ENCODE data around the gene PIM2. TPM values are rescaled to one million over a fixed set of nuclear protein-coding genes. Genes with fewer than 3 reads are reported as not detected.

The PIM2 gene
- total and polyA plus RNA-seq, 5 donors from 2014 or later = 391 to 549 (median 475) TPM

GRCh38 chrX:48957827-48958634 is 39.2 kb upstream of the PIM2 start:
- H3K4me1 Mint-ChIP-seq = peaks cover 0 to 48% (median 26%) of the 10 kb centered on the region in 4 donors
- peaks cover 43% of the 10 kb centered on the region for H3K4me1 ChIP-seq (ENCODE audit: control insufficient read depth, insufficient read depth, low read length, poor library complexity, severe bottlenecking)
- H3K36me3 ChIP-seq (ENCODE audit: control insufficient read depth, insufficient read depth, low read length) = peaks cover 14% of the 10 kb centered on the region
- no peaks in the 10 kb centered on the region for H3K9me3 Mint-ChIP-seq
- H3K4me3 ChIP-seq (ENCODE audit: low read depth, low read length) = peak overlapping the region; percentile 79
- H3K27ac Mint-ChIP-seq = peak overlapping the region; percentile 92 to 100 (median 100)
- DNase-seq (peak; percentile 91 to 96 (median 95)), ATAC-seq (ENCODE audit: low read depth in 2 of 2) (peak; percentile 81 to 86)
- no peaks in the 10 kb centered on the region for H3K27me3 ChIP-seq (ENCODE audit: control insufficient read depth, insufficient read depth, low read length)
- H3K27me3 Mint-ChIP-seq = peaks cover 18% of the 10 kb centered on the region
- H3K4me3 Mint-ChIP-seq = peak overlapping the region; percentile 94 to 99 (median 98)
- peak overlapping the region; percentile 99 for H3K27ac ChIP-seq (ENCODE audit: insufficient read depth, low read length, poor library complexity, severe bottlenecking)
- H3K36me3 Mint-ChIP-seq = peaks cover 3% of the 10 kb centered on the region
- no peaks in the 10 kb centered on the region for H3K9me3 ChIP-seq (ENCODE audit: control insufficient read depth in 2 of 2, low read length in 2 of 2)

- peak; percentile 42 to 49 for ATAC-seq (ENCODE audit: low read depth in 2 of 2)
- Mint-ChIP-seq H3K4me1 (peaks cover 0 to 54% (median 31%) of the 10 kb centered on the region in 4 donors), H3K36me3 (peaks cover 3% of the 10 kb centered on the region), H3K9me3 (no peaks in the 10 kb centered on the region), H3K27ac (peak within 1 kb of the TSS; percentile 92 to 100 (median 100)), H3K27me3 (peaks cover 18% of the 10 kb centered on the region), H3K4me3 (peak within 1 kb of the TSS; percentile 94 to 99 (median 98))
- Histone ChIP-seq H3K4me3 (ENCODE audit: low read depth, low read length) (peak within 1 kb of the TSS; percentile 84), H3K27me3 (ENCODE audit: control insufficient read depth, insufficient read depth, low read length) (no peaks in the 10 kb centered on the region), H3K4me1 (ENCODE audit: control insufficient read depth, insufficient read depth, low read length, poor library complexity, severe bottlenecking) (peaks cover 49% of the 10 kb centered on the region), H3K27ac (ENCODE audit: insufficient read depth, low read length, poor library complexity, severe bottlenecking) (peak within 1 kb of the TSS; percentile 99), H3K36me3 (ENCODE audit: control insufficient read depth, insufficient read depth, low read length) (peaks cover 14% of the 10 kb centered on the region), H3K9me3 (ENCODE audit: control insufficient read depth in 2 of 2, low read length in 2 of 2) (no peaks in the 10 kb centered on the region)
- DNase-seq = peak in 1 of 3 donors; percentile 73
Measured at GRCh38 chrX:48957477-48957826, 38.6 kb upstream of the PIM2 start, which contains the start of gene OTUD5. Gene OTUD5 (minus strand): TSS chrX:48957607. CDS start chrX:48957570, 37 bp downstream.

- Mint-ChIP-seq H3K27ac (peak overlapping the region; percentile 85 to 91 (median 88)), H3K36me3 (peaks cover 3% of the 10 kb centered on the region), H3K4me3 (peak overlapping the region; percentile 84 to 93 (median 88)), H3K27me3 (peaks cover 18% of the 10 kb centered on the region), H3K9me3 (no peaks in the 10 kb centered on the region), H3K4me1 (peaks cover 0 to 59% (median 36%) of the 10 kb centered on the region in 4 donors)
- no peak for ATAC-seq (ENCODE audit: low read depth in 2 of 2)
- H3K4me1 ChIP-seq (ENCODE audit: control insufficient read depth, insufficient read depth, low read length, poor library complexity, severe bottlenecking) = peaks cover 55% of the 10 kb centered on the region
- no peaks in the 10 kb centered on the region for H3K27me3 ChIP-seq (ENCODE audit: control insufficient read depth, insufficient read depth, low read length)
- H3K36me3 ChIP-seq (ENCODE audit: control insufficient read depth, insufficient read depth, low read length) = peaks cover 14% of the 10 kb centered on the region
- DNase-seq = peak; percentile 37 to 51 (median 46)
- H3K9me3 ChIP-seq (ENCODE audit: control insufficient read depth in 2 of 2, low read length in 2 of 2) = no peaks in the 10 kb centered on the region
- peak overlapping the region; percentile 84 for H3K4me3 ChIP-seq (ENCODE audit: low read depth, low read length)
- H3K27ac ChIP-seq (ENCODE audit: insufficient read depth, low read length, poor library complexity, severe bottlenecking) = peak overlapping the region; percentile 99
Measured at GRCh38 chrX:48956728-48957414, 38.0 kb upstream of the PIM2 start.

DNA sequence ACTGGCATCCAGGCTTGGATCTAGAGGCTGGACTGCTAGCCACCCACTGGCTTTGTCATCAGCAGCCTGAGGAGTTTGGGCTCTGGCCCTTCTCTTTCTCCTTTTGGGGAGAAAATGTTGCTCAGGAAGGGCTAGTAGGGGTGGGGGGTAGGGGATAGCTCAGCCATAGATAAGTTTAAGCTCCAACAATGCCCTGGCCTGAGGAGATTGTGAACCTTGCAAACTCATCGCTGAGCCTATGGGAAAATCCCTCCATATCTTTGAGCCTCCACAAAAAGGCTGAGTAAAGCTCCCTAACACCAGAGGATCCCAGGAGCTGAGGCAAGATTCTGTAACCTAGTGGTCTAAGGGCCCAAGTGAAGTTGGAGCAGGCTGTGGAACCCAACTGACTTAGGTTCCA is 29.8 kb upstream of the PIM2 start:
- Histone ChIP-seq H3K27ac (ENCODE audit: insufficient read depth, low read length, poor library complexity, severe bottlenecking) (no peak overlapping the region), H3K27me3 (ENCODE audit: control insufficient read depth, insufficient read depth, low read length) (no peaks in the 10 kb centered on the region), H3K9me3 (ENCODE audit: control insufficient read depth in 2 of 2, low read length in 2 of 2) (no peaks in the 10 kb centered on the region), H3K4me3 (ENCODE audit: low read depth, low read length) (no peak overlapping the region), H3K36me3 (ENCODE audit: control insufficient read depth, insufficient read depth, low read length) (no peaks in the 10 kb centered on the region), H3K4me1 (ENCODE audit: control insufficient read depth, insufficient read depth, low read length, poor library complexity, severe bottlenecking) (peaks cover 41% of the 10 kb centered on the region)
- ATAC-seq (ENCODE audit: low read depth in 2 of 2) = no peak
- Mint-ChIP-seq H3K27ac (no peak overlapping the region), H3K36me3 (peaks cover 7% of the 10 kb centered on the region), H3K9me3 (no peaks in the 10 kb centered on the region), H3K4me3 (no peak overlapping the region), H3K4me1 (peaks cover 16 to 65% (median 28%) of the 10 kb centered on the region in 4 donors), H3K27me3 (no peaks in the 10 kb centered on the region)
- no peak for DNase-seq

- H3K9me3 Mint-ChIP-seq = no peaks in the 10 kb centered on the region
- H3K36me3 ChIP-seq (ENCODE audit: control insufficient read depth, insufficient read depth, low read length) = no peaks in the 10 kb centered on the region
- DNase-seq (peak; percentile 30 to 74 (median 71)), ATAC-seq (ENCODE audit: low read depth in 2 of 2) (peak; percentile 44 to 45)
- peak overlapping the region; percentile 47 for H3K27ac ChIP-seq (ENCODE audit: insufficient read depth, low read length, poor library complexity, severe bottlenecking)
- peaks cover 43% of the 10 kb centered on the region for H3K4me1 ChIP-seq (ENCODE audit: control insufficient read depth, insufficient read depth, low read length, poor library complexity, severe bottlenecking)
- H3K4me3 ChIP-seq (ENCODE audit: low read depth, low read length) = peak overlapping the region; percentile 62
- peaks cover 18% of the 10 kb centered on the region for H3K36me3 Mint-ChIP-seq
- H3K9me3 ChIP-seq (ENCODE audit: control insufficient read depth in 2 of 2, low read length in 2 of 2) = no peaks in the 10 kb centered on the region
- H3K27me3 Mint-ChIP-seq = no peaks in the 10 kb centered on the region
- peaks cover 31 to 67% (median 35%) of the 10 kb centered on the region in 4 donors for H3K4me1 Mint-ChIP-seq
- H3K27me3 ChIP-seq (ENCODE audit: control insufficient read depth, insufficient read depth, low read length) = no peaks in the 10 kb centered on the region
- peak overlapping the region; percentile 39 to 75 (median 72) for H3K4me3 Mint-ChIP-seq
- peak overlapping the region; percentile 65 to 86 (median 83) for H3K27ac Mint-ChIP-seq
Measured at GRCh38 chrX:48945517-48946348, 26.9 kb upstream of the PIM2 start.

DNA sequence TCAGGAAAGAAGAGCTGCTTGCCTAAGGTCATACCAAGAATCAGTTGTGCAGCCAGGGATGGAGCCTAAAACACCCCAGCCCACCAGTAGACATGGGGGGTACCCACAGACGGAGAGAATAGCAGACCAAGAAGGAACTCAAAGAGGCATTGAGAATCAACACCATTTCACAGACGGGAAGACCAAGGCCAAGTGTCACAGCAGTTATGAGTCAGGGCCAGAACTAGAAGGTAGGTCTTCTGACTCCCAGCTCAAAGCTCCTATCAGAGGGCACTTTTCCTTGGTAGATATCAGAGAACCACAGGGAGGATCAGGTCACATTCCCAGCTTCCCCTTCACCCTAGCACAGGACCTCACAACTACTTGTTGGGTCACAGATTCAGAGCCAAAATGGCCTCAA is 24.1 kb upstream of the PIM2 start:
- Histone ChIP-seq H3K27ac (ENCODE audit: insufficient read depth, low read length, poor library complexity, severe bottlenecking) (peak overlapping the region; percentile 99), H3K4me3 (ENCODE audit: low read depth, low read length) (peak overlapping the region; percentile 34), H3K36me3 (ENCODE audit: control insufficient read depth, insufficient read depth, low read length) (no peaks in the 10 kb centered on the region), H3K4me1 (ENCODE audit: control insufficient read depth, insufficient read depth, low read length, poor library complexity, severe bottlenecking) (peaks cover 71% of the 10 kb centered on the region), H3K27me3 (ENCODE audit: control insufficient read depth, insufficient read depth, low read length) (no peaks in the 10 kb centered on the region), H3K9me3 (ENCODE audit: control insufficient read depth in 2 of 2, low read length in 2 of 2) (no peaks in the 10 kb centered on the region)
- Mint-ChIP-seq H3K27ac (peak overlapping the region; percentile 91 to 98 (median 98)), H3K9me3 (no peaks in the 10 kb centered on the region), H3K4me3 (peak overlapping the region; percentile 44 to 87 (median 64)), H3K36me3 (peaks cover 15% of the 10 kb centered on the region), H3K4me1 (peaks cover 37 to 86% (median 49%) of the 10 kb centered on the region in 4 donors), H3K27me3 (no peaks in the 10 kb centered on the region)
- ATAC-seq (ENCODE audit: low read depth in 2 of 2) = no peak
- no peak for DNase-seq

- peaks cover 10% of the 10 kb centered on the region for H3K36me3 Mint-ChIP-seq
- no peaks in the 10 kb centered on the region for H3K27me3 Mint-ChIP-seq
- peak overlapping the region; percentile 96 to 98 (median 98) for H3K27ac Mint-ChIP-seq
- H3K9me3 Mint-ChIP-seq = no peaks in the 10 kb centered on the region
- DNase-seq = no peak
- ATAC-seq (ENCODE audit: low read depth in 2 of 2) = no peak
- peak overlapping the region; percentile 65 for H3K4me3 ChIP-seq (ENCODE audit: low read depth, low read length)
- no peaks in the 10 kb centered on the region for H3K36me3 ChIP-seq (ENCODE audit: control insufficient read depth, insufficient read depth, low read length)
- H3K9me3 ChIP-seq (ENCODE audit: control insufficient read depth in 2 of 2, low read length in 2 of 2) = no peaks in the 10 kb centered on the region
- peak overlapping the region in 3 of 4 donors; percentile 49 to 88 (median 72) for H3K4me3 Mint-ChIP-seq
- H3K27me3 ChIP-seq (ENCODE audit: control insufficient read depth, insufficient read depth, low read length) = no peaks in the 10 kb centered on the region
- H3K4me1 ChIP-seq (ENCODE audit: control insufficient read depth, insufficient read depth, low read length, poor library complexity, severe bottlenecking) = peaks cover 88% of the 10 kb centered on the region
- peak overlapping the region; percentile 99 for H3K27ac ChIP-seq (ENCODE audit: insufficient read depth, low read length, poor library complexity, severe bottlenecking)
- H3K4me1 Mint-ChIP-seq = peaks cover 40 to 92% (median 58%) of the 10 kb centered on the region in 4 donors
Measured at GRCh38 chrX:48940404-48940955, 21.7 kb upstream of the PIM2 start.
